ENCODE data around the gene LDLRAD3.

The LDLRAD3 gene

DNA sequence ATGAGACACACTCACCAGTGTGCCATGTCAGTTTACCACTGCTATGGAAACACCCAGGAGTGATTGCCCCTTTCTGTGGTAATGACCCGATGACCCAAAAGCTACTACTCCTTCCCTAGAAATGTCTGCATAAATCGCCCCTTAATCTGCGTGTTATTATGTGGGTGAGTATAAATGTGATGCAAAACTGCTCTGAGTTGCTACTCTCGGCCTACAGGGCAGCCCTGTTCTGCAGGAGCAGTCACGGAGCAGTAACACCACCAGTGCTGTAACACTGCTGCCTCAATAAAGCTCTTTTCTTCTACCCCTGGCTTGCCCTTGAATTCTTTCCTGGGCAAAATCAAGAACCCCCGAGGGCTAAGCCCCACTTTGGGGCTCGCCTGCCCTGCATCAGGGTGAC lies 9.6 kb upstream of the LDLRAD3 start:
- no peak for TF ChIP-seq CTCF (IDR thresholded peaks at IDR 0.05; ENCODE audit: low read depth, low read length)
- H3K4me3 ChIP-seq (ENCODE audit: low read depth, low read length) = no peak overlapping the region

- no peak overlapping the region for H3K4me3 ChIP-seq (ENCODE audit: low read depth, low read length)
- TF ChIP-seq CTCF (IDR thresholded peaks at IDR 0.05; ENCODE audit: low read depth, low read length) = no peak
Observed at GRCh38 chr11:35934981-35935380, 8.9 kb upstream of the LDLRAD3 start.

DNA sequence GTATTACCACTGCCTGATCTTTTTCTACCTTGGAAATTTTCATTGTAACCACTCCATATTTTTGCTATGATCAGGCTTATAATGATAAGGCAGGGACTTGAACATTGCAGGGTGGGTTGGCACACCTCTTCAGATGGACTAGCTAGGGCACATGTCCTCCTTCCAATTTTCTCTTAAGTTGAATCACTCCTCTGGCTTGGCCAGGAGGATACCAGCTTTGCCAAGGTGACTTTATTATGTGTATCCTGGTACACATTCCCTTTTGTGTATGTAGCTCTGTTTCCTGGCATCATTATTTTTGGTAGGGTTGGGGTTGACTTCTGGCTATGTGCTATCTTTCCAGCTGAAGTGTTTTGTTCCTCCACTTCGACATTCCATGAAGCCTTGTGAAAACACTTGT lies 8.5 kb upstream of the LDLRAD3 start:
- no peak overlapping the region for H3K4me3 ChIP-seq (ENCODE audit: low read depth, low read length)
- no peak for TF ChIP-seq CTCF (IDR thresholded peaks at IDR 0.05; ENCODE audit: low read depth, low read length)

DNA sequence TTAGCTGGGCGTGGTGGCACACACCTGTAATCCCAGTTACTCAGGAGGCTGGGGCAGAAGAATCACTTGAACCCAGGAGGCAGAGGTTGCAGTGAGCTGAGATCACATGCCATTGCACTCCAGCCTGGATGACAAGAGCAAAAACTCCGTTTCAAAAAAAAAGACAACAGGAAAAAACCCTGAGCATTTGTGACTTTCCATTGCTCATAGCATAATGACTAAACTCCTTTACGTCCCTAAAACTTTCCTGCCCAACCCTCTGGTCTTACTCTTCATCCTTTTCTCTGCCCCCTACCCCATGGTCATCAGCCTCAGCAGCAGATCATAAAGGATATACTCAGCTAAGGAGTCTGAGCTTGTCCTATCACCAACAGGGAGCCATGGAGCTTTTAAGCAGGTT lies 6.8 kb upstream of the LDLRAD3 start:
- TF ChIP-seq CTCF (IDR thresholded peaks at IDR 0.05; ENCODE audit: low read depth, low read length) = no peak
- no peak overlapping the region for H3K4me3 ChIP-seq (ENCODE audit: low read depth, low read length)

GRCh38 chr11:35937700-35938099 lies 6.2 kb upstream of the LDLRAD3 start:
- no peak for TF ChIP-seq CTCF (IDR thresholded peaks at IDR 0.05; ENCODE audit: low read depth, low read length)
- no peak overlapping the region for H3K4me3 ChIP-seq (ENCODE audit: low read depth, low read length)

GRCh38 chr11:35938231-35938630 lies 5.6 kb upstream of the LDLRAD3 start:
- H3K4me3 ChIP-seq (ENCODE audit: low read depth, low read length) = no peak overlapping the region
- no peak for TF ChIP-seq CTCF (IDR thresholded peaks at IDR 0.05; ENCODE audit: low read depth, low read length)

DNA sequence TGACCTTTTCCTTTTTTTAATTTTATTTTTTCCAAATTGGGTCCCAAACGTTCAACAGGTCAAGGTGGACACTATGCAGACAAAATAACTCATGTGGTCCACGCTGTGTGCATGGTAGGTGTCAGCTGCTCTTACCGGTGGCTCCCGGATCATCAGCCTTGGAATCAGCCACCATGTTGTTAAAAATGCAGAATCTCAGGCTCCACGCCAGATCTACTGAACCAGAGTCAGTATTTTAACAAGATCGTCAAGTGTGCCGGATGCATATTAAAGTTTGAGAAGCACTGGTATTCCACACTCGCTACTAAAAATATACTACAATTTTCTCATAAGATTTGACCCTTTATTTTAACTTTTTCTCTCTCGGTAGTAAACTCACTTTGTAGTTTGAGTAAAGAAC lies 553 bp upstream of the LDLRAD3 start:
- H3K4me3 ChIP-seq (ENCODE audit: low read depth, low read length) = peak overlapping the region; percentile 79
- TF ChIP-seq CTCF (IDR thresholded peaks at IDR 0.05; ENCODE audit: low read depth, low read length) = no peak

Data from WI38 (cell line).